GM23338 (cell line): ENCODE results near the gene RFFL. TPM values are rescaled to one million over a fixed set of nuclear protein-coding genes. Genes with fewer than 3 reads are reported as not detected.
"Not testable (repeated sequence)": the region's sequence is repeated elsewhere in the genome, so short reads cannot be mapped to it uniquely, and the experiment has no call there.

Source experiments
- ATAC-seq: fragments of 200-7000 bp; cut with Tn5 transposase; 3 replicates; pipeline ENCODE4 v1.9.1; 2020
- DNase-seq: peaks from one replicate; pipeline ENCODE4 v3.0.0-alpha.2; 2015; ENCODE audit warnings: low spot score
- H2AFZ ChIP-seq: fragments of 200-600 bp; sonication (generic); 2 replicates; pipeline ENCODE4 v1.8.0; 2016; ENCODE audit warnings: antibody characterized with exemption, mild to moderate bottlenecking, moderate library complexity
- H3F3A ChIP-seq: fragments of 200-600 bp; sonication (generic); replicated peaks from 2 replicates; pipeline ENCODE4 v1.8.0; 2017; ENCODE audit warnings: antibody characterized with exemption, mixed run types, low read depth
- H3K27ac ChIP-seq: fragments of 200-600 bp; sonication (generic); 2 replicates; pipeline ENCODE4 v1.6.1; 2016; ENCODE audit warnings: low read depth
- H3K27me3 ChIP-seq: fragments of 200-600 bp; sonication (generic); 2 replicates; pipeline ENCODE4 v1.8.0; 2016; ENCODE audit warnings: mild to moderate bottlenecking, mixed run types, moderate library complexity; ENCODE audit not compliant: insufficient read depth
- H3K36me3 ChIP-seq: fragments of 200-600 bp; sonication (generic); 2 replicates; pipeline ENCODE4 v1.8.0; 2016; ENCODE audit warnings: mild to moderate bottlenecking; ENCODE audit not compliant: insufficient read depth
- H3K4me1 ChIP-seq: fragments of 200-600 bp; sonication (generic); 2 replicates; pipeline ENCODE4 v1.8.0; 2016; ENCODE audit warnings: mild to moderate bottlenecking, moderate library complexity; ENCODE audit not compliant: insufficient read depth
- H3K4me2 ChIP-seq: fragments of 200-600 bp; sonication (generic); 2 replicates; pipeline ENCODE4 v1.7.1; 2017; ENCODE audit warnings: mixed run types
- H3K4me3 ChIP-seq: fragments of 200-600 bp; sonication (generic); 2 replicates; pipeline ENCODE4 v1.6.1; 2016; ENCODE audit warnings: mixed run types
- H3K79me2 ChIP-seq: fragments of 200-600 bp; sonication (generic); replicated peaks from 2 replicates; pipeline ENCODE4 v1.8.0; 2017; ENCODE audit warnings: mild to moderate bottlenecking; ENCODE audit not compliant: insufficient read depth
- H3K9me2 ChIP-seq: fragments of 200-600 bp; sonication (generic); 2 replicates; pipeline ENCODE4 v1.8.0; 2017; ENCODE audit not compliant: insufficient read depth
- H4K20me1 ChIP-seq: fragments of 200-600 bp; sonication (generic); replicated peaks from 2 replicates; pipeline ENCODE4 v1.8.0; 2017; ENCODE audit warnings: mild to moderate bottlenecking; ENCODE audit not compliant: insufficient read depth
- H3K27ac Mint-ChIP-seq: 2 replicates; pipeline ENCODE4 v1.8.0; 2020; ENCODE audit warnings: inconsistent platforms, mild to moderate bottlenecking, moderate library complexity, mixed read lengths
- H3K27me3 Mint-ChIP-seq: 3 replicates; pipeline ENCODE4 v1.8.0; 2022; ENCODE audit warnings: low read depth, mild to moderate bottlenecking, moderate library complexity, mixed read lengths, inconsistent platforms; ENCODE audit not compliant: insufficient read depth, poor library complexity
- H3K36me3 Mint-ChIP-seq: 3 replicates; pipeline ENCODE4 v1.8.0; 2021; ENCODE audit warnings: low read depth, mild to moderate bottlenecking, inconsistent platforms, moderate library complexity, mixed read lengths
- H3K4me1 Mint-ChIP-seq: 3 replicates; pipeline ENCODE4 v1.8.0; 2020; ENCODE audit warnings: mild to moderate bottlenecking, inconsistent platforms, mixed read lengths
- H3K4me3 Mint-ChIP-seq: 3 replicates; pipeline ENCODE4 v1.8.0; 2021; ENCODE audit warnings: moderate library complexity, mild to moderate bottlenecking, inconsistent platforms, mixed read lengths
- H3K9me3 Mint-ChIP-seq: 3 replicates; pipeline ENCODE4 v1.8.0; 2020; ENCODE audit warnings: moderate library complexity, mild to moderate bottlenecking, inconsistent platforms, mixed read lengths
- ETS1 ChIP-seq: IDR thresholded peaks from 2 replicates; pipeline ENCODE4 v1.6.1; 2016; ENCODE audit warnings: antibody characterized with exemption
- EZH2 ChIP-seq: fragments of 200-600 bp; sonication (generic); IDR thresholded peaks from one replicate; pipeline ENCODE4 v1.8.0; 2017; ENCODE audit warnings: antibody characterized with exemption, mild to moderate bottlenecking, low read depth; ENCODE audit not compliant: unreplicated experiment
- EZH2phosphoT487 ChIP-seq: fragments of 200-600 bp; sonication (generic); IDR thresholded peaks from one replicate; pipeline ENCODE4 v1.8.1; 2018; ENCODE audit warnings: antibody characterized with exemption; ENCODE audit not compliant: unreplicated experiment
- JUNB ChIP-seq: IDR thresholded peaks from one replicate; pipeline ENCODE4 v1.6.1; 2016; ENCODE audit warnings: antibody characterized with exemption; ENCODE audit not compliant: unreplicated experiment
- NANOG ChIP-seq: IDR thresholded peaks from 2 replicates; pipeline ENCODE4 v1.6.1; 2016; ENCODE audit warnings: antibody characterized with exemption, borderline replicate concordance
- REST ChIP-seq: IDR thresholded peaks from one replicate; pipeline ENCODE4 v1.6.1; 2018; ENCODE audit warnings: antibody characterized with exemption; ENCODE audit not compliant: unreplicated experiment
- long read RNA-seq: library from polyadenylated mRNA; unstranded; transcript quantifications from one replicate; pipeline ENCODE4 v2.0.0, GENCODE V29; 2020; ENCODE audit not compliant: unreplicated experiment
- polyA plus RNA-seq: library from polyadenylated mRNA; unstranded; fragments of >200 nt; fragmentation: Nextera tagmentation; extraction: Ambion mirVana; gene quantifications from 2 replicates; pipeline ENCODE4 v1.2.1, GENCODE V29; 2016
- total RNA-seq: library from RNA; depleted of rRNA; stranded (reverse); fragments of >200 nt; shearing (Covaris generic); gene quantifications from 2 replicates; pipeline ENCODE4 v1.2.3, GENCODE V29; 2014; rRNA removed

RFFL gene
- total RNA-seq (22.2 and 29.2 TPM in 2 replicates), polyA plus RNA-seq (4.1 and 6.4 TPM in 2 replicates)
- long read RNA-seq, full-length matches to known transcripts = 2 of 6 reads
- long read RNA-seq, partial matches to known transcripts = 0 of 6 reads
- long read RNA-seq, other reads (novel, unspliced or antisense) = 4 of 6 reads

DNA sequence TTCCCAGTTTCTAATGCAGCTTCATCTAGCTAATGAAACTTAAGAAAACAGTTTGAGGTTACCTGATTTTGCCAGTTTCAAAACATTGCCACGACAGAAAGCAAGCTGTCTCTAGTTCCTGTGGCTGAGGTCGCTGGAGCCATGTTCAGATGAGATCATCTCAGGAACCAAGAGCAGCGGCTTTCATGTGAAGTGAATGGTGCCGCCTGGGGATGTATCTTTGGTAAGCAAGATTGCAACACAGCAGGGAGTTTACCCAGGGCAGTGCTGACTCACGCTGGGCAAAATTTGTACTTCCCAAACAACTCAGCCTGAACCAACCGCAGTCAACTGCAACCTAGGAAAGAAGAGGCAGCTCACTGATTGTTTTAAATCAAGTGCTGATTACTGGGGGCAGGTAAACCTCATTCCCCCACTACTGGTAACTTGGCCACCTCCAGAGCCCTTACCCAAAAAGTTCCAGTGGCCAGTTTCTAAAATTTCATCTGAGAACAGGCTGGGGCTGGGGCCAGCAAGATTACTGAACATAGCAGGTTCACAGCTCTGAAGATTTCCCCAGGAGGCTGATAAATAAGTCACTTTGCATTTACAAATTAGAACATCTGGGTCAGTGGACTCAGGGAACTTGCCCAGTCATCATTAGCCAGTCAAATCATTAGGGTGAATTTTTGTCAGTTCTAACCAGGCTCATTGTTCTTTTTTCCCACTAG is at the start of gene RFFL:
RFFL (minus strand) TSS at position 194 of the 710 bp plus-strand sequence. CDS start 37,154 bp downstream, outside the sequence.
- Histone ChIP-seq H3K79me2 (no peaks in the 10 kb centered on the region), H3K4me1 (peaks cover 31% of the 10 kb centered on the region), H3F3A (no peaks in the 10 kb centered on the region), H3K27me3 (no peaks in the 10 kb centered on the region), H3K4me2 (peak within 1 kb of the TSS; percentile 60), H3K27ac (peak within 1 kb of the TSS; percentile 93), H4K20me1 (no peaks in the 10 kb centered on the region; the same call in 1 of the 2 replicates), H2AFZ (no peak within 1 kb of the TSS), H3K9me2 (no peaks in the 10 kb centered on the region), H3K36me3 (no peaks in the 10 kb centered on the region), H3K4me3 (peak within 1 kb of the TSS; percentile 18; the same call in 1 of the 2 replicates)
- DNase-seq = peak; percentile 95
- Mint-ChIP-seq H3K36me3 (peaks cover 4% of the 10 kb centered on the region; the same call in 1 of the 3 replicates), H3K9me3 (no peaks in the 10 kb centered on the region), H3K4me3 (peak within 1 kb of the TSS; percentile 54), H3K4me1 (peaks cover 46% of the 10 kb centered on the region), H3K27ac (peak within 1 kb of the TSS; percentile 99), H3K27me3 (peaks cover 5% of the 10 kb centered on the region)
- TF ChIP-seq JUNB (no peak), EZH2phosphoT487 (no peak), REST (no peak), NANOG (peak; percentile 42; the same call in 1 of the 2 replicates), EZH2 (no peak), ETS1 (no peak)
- peak; percentile 95 for ATAC-seq

DNA sequence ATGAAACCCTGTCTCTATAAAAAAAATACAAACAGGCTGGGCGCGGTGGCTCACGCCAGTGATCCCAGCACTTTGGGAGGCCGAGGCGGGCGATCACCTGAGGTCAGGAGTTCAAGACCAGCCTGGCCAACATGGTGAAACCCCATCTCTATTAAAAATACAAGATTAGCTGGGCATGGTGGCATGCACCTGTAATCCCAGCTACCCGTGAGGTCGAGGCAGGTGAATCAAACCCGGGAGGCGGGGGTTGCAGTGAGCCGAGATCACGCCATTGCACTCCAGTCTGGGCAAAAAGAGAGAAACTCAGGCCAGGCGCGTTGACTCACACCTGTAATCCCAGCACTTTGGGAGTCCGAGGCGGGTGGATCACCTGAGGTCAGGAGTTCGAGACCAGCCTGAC is 47.3 kb upstream of the RFFL start:
- not testable (repeated sequence) for H3F3A ChIP-seq, ATAC-seq, H3K4me1 Mint-ChIP-seq, H3K36me3 ChIP-seq, H3K27ac ChIP-seq, H3K27me3 Mint-ChIP-seq, H3K4me3 ChIP-seq, H2AFZ ChIP-seq, H3K4me2 ChIP-seq, H3K4me1 ChIP-seq, H3K9me2 ChIP-seq, H3K27me3 ChIP-seq, H3K4me3 Mint-ChIP-seq, H3K9me3 Mint-ChIP-seq, H4K20me1 ChIP-seq, H3K79me2 ChIP-seq, H3K27ac Mint-ChIP-seq, DNase-seq
- peaks cover 16% of the 10 kb centered on the region; the same call in 2 of the 3 replicates for H3K36me3 Mint-ChIP-seq
